Erythroblast (primary cell): ENCODE data around the gene EDAR.

Experiments
- DNase-seq, 2 experiments: peaks; one replicate each; lab custom pipeline; 2025; lab: John Stamatoyannopoulos, UW
- GATA1 ChIP-seq: IDR thresholded peaks from 2 replicates; pipeline ENCODE4 v1.6.1; 2011; ENCODE audit warnings: low read depth, mild to moderate bottlenecking, control low read depth, low read length, moderate library complexity
- POLR2A ChIP-seq: IDR thresholded peaks from 2 replicates; pipeline ENCODE4 v1.6.1; 2011; ENCODE audit warnings: mild to moderate bottlenecking, low read length

The EDAR gene

DNA sequence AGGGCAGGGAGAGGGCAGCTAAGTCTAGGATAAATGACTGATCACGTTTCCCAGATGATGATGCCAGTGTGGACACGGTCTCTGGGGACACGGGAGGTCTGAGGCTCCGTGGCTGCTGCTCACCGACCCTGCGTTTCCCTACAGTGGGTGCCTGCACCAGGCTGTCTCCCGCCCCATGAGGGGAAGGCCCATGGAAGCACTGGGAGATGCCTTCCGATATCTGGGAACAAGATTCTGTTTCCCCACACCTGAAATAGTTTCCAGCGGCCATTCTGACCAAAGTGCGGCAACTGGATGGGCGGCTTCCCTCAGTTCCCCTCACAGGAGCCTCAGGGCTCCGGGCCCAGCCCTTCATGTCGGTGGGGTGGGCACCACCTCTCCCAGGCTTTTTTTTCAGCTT, 83.1 kb downstream of the EDAR start:
- TF ChIP-seq POLR2A (no peak), GATA1 (no peak)
- DNase-seq: no peak

- TF ChIP-seq POLR2A (no peak), GATA1 (no peak)
Observed at GRCh38 chr2:108905176-108905575, 83.8 kb downstream of the EDAR start.

DNA sequence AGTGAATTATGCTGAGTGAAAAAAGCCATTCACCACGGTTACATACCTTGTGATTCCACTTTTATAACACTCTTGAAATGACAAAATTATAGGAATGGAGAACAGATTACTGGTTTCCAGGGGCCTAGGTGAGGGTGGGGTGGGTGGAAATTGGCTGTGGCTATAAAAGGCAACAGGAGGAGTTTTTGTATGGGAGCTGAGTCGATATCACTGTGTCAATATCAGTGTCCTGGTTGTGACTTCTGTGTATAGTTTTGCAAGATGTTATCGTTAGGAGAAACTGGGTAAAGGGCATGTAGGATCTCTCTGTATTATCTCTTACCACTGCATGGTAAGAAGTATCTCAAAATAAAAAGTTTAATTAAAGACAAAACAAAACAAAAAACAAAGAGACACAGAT, 84.3 kb downstream of the EDAR start:
- DNase-seq: no peak
- no peak for TF ChIP-seq POLR2A
- no peak for TF ChIP-seq GATA1

More at GRCh38 chr2:108905176-108905575, 83.8 kb downstream of the EDAR start:
- DNase-seq: no peak

DNA sequence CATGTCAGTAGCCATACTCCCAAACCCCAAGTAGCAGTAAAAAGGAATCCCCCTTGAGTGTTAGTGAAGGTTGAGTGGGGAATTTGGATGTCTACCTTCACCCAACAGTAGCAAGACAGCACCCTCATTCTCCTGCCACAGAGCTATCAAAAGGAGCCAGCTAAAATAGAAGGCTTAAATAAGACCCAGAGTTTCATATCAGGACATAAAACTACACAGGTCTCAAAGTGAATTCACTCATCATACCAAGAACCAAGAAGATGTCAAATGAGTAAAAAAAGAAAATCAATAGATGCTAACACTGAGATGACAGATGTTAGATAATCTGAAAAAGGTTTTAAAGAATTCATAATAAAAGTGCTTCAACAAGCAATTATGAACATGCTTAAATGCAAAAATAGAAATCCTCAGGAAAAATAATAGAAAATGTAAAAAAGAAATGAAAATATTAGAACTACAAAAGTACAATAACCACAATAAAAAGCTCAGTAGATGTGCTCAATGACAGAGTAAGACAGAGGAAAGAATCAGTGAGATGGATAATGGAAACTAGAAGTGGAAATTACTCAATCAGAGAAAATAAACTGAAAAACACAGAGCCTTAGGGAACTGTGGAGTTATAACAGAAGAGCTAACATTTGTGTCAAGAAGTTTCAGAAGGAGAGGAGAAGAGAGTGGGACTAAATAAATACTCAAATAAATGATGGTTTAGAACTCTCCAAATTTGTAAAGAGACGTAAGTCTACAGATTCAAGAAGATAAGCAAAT, 90.5 kb downstream of the EDAR start:
- TF ChIP-seq POLR2A: no peak
- TF ChIP-seq GATA1: no peak
- DNase-seq: no peak

DNA sequence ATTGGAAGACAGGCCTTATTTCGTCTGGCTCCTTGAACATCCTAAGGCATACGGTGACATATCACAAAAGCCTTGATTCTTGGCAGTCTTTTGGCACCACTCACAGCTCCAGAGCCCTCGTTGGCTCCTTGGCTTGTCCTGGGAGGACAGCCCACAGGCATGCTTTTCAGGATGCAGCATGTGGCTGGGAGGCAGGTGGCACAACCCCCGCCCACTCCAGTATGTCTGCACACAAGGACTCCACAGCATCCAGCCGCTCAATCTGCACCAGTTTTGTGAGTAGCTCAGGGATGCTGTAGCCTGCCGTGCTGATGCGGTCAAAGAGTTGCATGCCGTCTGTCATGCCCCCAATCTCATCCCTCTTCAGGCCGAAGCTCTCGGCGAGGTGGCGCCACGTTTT, 92.3 kb downstream of the EDAR start:
- TF ChIP-seq GATA1 (no peak), POLR2A (no peak)
- DNase-seq: no peak

DNA sequence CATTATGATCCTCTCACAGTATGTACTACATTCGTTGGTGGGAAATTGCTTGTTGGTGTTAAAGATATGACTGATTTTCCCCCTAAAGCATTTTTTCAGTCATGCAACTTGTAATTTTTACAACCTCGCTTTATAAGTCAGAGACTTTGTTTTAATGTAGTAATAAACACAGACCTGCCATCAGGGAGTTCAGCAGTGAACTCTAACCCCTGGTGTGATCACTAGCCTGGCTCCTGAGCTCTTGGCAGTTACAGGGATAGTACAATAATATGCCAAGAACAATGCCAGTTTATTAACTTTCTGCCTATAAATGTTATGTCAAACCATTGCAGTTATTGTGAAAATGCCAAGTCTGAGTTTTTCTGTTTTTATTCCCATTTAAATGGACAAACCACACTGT, 93.8 kb downstream of the EDAR start:
- no peak for DNase-seq
- TF ChIP-seq POLR2A (no peak), GATA1 (no peak)

GRCh38 chr2:108894766-108895165, 94.3 kb downstream of the EDAR start:
- no peak for DNase-seq
- TF ChIP-seq GATA1 (no peak), POLR2A (no peak)

DNA sequence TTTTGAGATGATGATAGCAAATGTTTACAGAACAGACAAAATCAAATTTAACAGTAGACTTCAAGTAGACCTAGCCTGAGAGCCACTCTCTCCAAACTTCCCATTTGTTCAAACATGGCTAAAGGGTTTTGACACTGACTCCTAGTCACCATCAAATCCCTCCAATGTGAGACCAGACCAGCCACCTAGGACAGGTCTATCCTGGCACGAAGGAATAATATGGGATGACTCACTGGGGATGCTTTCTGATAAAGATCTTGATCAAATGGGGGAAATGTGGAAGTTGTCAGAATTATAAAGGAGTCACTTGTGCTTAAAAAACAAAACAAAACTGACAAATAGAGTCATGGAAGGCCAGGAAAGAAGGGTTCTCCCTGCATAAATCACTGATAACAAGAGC, 95.7 kb downstream of the EDAR start:
- no peak for TF ChIP-seq POLR2A
- no peak for TF ChIP-seq GATA1
- no peak for DNase-seq

DNA sequence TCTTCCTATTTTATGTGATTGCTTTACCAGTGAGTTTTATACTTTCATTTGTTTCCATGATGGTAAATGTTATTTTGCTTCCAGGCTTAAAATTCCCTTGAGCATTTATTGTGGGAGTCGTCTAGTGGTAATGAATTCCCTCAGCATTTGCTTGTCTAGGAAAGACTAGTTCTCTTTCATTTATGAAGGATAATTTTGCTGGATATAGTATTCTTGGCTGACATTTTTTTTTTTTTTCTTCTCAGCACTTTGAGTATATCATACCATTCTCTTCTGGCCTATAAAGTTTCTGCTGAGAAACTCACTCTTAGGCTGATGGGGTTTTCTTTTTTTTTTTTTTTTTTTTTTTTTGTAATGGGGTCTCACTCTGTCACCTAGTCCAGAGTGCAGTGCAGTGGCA, 99.1 kb downstream of the EDAR start:
- TF ChIP-seq GATA1: no peak
- no peak for DNase-seq

DNA sequence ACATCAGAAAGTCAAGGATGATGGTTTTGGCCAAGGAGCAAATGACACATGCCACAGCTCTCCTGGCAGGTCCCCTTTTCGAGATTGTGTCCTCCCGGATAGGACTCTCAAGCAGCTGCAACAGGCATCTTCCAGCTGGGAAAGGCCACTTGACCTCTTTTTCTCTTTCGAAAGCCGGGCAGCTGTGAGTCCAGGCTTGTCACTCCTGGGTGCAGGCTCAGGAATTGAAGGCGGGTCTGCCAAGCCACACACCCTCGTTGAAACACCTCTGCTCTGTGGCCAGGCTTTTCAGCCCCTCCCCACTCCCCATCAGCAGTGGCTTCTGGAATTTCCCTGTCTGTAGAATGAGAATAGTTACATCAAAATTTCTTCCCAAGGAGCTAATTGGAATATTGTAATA, 104.4 kb downstream of the EDAR start:
- DNase-seq: no peak
- TF ChIP-seq GATA1 (no peak), POLR2A (no peak)

GRCh38 chr2:108878276-108878675, 110.7 kb downstream of the EDAR start:
- no peak for TF ChIP-seq GATA1
- no peak for TF ChIP-seq POLR2A
- DNase-seq: no peak

GRCh38 chr2:108877506-108877905, 111.5 kb downstream of the EDAR start:
- TF ChIP-seq POLR2A: no peak
- no peak for TF ChIP-seq GATA1
- no peak for DNase-seq

GRCh38 chr2:108870069-108870644, 118.9 kb downstream of the EDAR start:
- no peak for DNase-seq
- TF ChIP-seq POLR2A (no peak), GATA1 (no peak)

DNA sequence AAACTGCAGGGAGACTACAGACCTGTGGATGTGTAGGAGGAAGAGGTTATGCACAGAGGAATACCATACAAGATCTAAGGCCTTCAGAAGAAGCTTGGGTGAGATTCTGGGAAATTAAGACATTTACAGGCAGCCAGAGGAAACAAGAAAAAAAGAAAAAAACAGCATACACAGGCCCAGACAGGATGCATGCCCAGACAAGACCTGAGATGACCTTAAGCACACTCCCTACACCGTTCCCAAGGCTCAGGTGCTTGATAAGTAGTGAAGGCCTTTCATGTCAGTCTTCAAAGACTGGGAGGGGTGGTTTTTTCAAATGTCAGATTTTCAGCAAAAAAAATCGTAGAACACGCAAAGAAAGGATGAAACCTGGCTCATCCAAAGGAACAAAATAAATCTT, 119.5 kb downstream of the EDAR start:
- no peak for DNase-seq
- TF ChIP-seq POLR2A (no peak), GATA1 (no peak)

- DNase-seq: no peak
- TF ChIP-seq GATA1 (no peak), POLR2A (no peak)
Observed at GRCh38 chr2:108868911-108869310, 120.1 kb downstream of the EDAR start.
